Hepatocyte (in vitro differentiated cells): ENCODE results near the gene SMAD1.

Source experiments
- CTCF ChIP-seq: fragments of 200-600 bp; sonication (generic); IDR thresholded peaks from 2 replicates; pipeline ENCODE4 v1.5.1; 2016; ENCODE audit warnings: antibody characterized with exemption, mild to moderate bottlenecking; ENCODE audit not compliant: poor library complexity
- EZH2 ChIP-seq: fragments of 200-600 bp; sonication (generic); IDR thresholded peaks from 2 replicates; pipeline ENCODE4 v1.6.1; 2016; ENCODE audit warnings: antibody characterized with exemption, mild to moderate bottlenecking, borderline replicate concordance
- EZH2phosphoT487 ChIP-seq: fragments of 200-600 bp; sonication (generic); IDR thresholded peaks from one replicate; pipeline ENCODE4 v1.6.1; 2018; ENCODE audit warnings: antibody characterized with exemption, mild to moderate bottlenecking, low read depth, moderate library complexity; ENCODE audit not compliant: unreplicated experiment, severe bottlenecking

GRCh38 chr4:145494666-145495270, 13.1 kb downstream of the SMAD1 start:
- TF ChIP-seq EZH2 (no peak), CTCF (no peak), EZH2phosphoT487 (no peak)
